Lung (tissue), 10 donors: ENCODE data around the gene SHLD2. TPM values are rescaled to one million over a fixed set of nuclear protein-coding genes. Genes with fewer than 3 reads are reported as not detected.
"Not testable (repeated sequence)": the region's sequence is repeated elsewhere in the genome, so short reads cannot be mapped to it uniquely, and the experiment has no call there.

ENCODE experiments used
- ATAC-seq: fragments of 200-7000 bp; cut with Tn5 transposase; one replicate; pipeline ENCODE4 v1.9.1; 2020; ENCODE audit warnings: moderate number of reproducible peaks; ENCODE audit not compliant: insufficient read depth, low FRiP score
- DNase-seq, 3 donors: peaks; one replicate each; pipeline ENCODE4 v3.0.0-alpha.2; 2013 to 2017
- H3K27ac ChIP-seq, 2 donors: one replicate each; pipeline ENCODE4 v1.5.1; 2013; ENCODE audit warnings: mild to moderate bottlenecking in 2 of 2, moderate library complexity in 2 of 2, control low read depth in 1 of 2, inconsistent platforms in 1 of 2, low read depth in 1 of 2, low read length in 1 of 2
- H3K27me3 ChIP-seq, 3 donors: one replicate each; pipeline ENCODE4 v1.5.1; 2013; ENCODE audit warnings: low read length in 2 of 3; ENCODE audit not compliant: control insufficient read depth in 3 of 3, insufficient read depth in 3 of 3
- H3K36me3 ChIP-seq, 4 donors: one replicate each; pipeline ENCODE4 v1.5.1; 2013; ENCODE audit warnings: low read length in 4 of 4, mild to moderate bottlenecking in 1 of 4, moderate library complexity in 1 of 4; ENCODE audit not compliant: control insufficient read depth in 4 of 4, insufficient read depth in 4 of 4
- H3K4me1 ChIP-seq, 5 donors: one replicate each; pipeline ENCODE4 v1.5.1; 2013; ENCODE audit warnings: low read length in 5 of 5, mild to moderate bottlenecking in 2 of 5, moderate library complexity in 1 of 5; ENCODE audit not compliant: control insufficient read depth in 5 of 5, insufficient read depth in 5 of 5
- H3K4me3 ChIP-seq: one replicate; pipeline ENCODE4 v1.5.1; 2013; ENCODE audit warnings: mild to moderate bottlenecking, control low read depth, moderate library complexity
- H3K9ac ChIP-seq, 2 donors: one replicate each; pipeline ENCODE4 v1.5.1; 2013; ENCODE audit warnings: low read length in 2 of 2, control low read depth in 1 of 2; ENCODE audit not compliant: insufficient read depth in 1 of 2
- H3K9me3 ChIP-seq, 4 donors: one replicate each; pipeline ENCODE4 v1.5.1; 2013; ENCODE audit warnings: low read length in 3 of 4, mild to moderate bottlenecking in 1 of 4, moderate library complexity in 1 of 4; ENCODE audit not compliant: control insufficient read depth in 4 of 4, insufficient read depth in 3 of 4
- WGBS, 2 donors: extraction: QIAGEN DNeasy Blood & Tissue Kit; methylation state at CpG; one replicate each; pipeline ENCODE4 v1.1.7; 2013; 5-methylcytosine and 5-hydroxymethylcytosine counted together
- polyA plus RNA-seq, 2 donors: library from polyadenylated mRNA; stranded (reverse); fragments of 200-250 nt; gene quantifications; one replicate each; pipeline ENCODE4 v1.2.1, GENCODE V29; 2013
- total RNA-seq, 2 donors: library from RNA; depleted of rRNA in 1 of 2; stranded (reverse); fragments of >200 nt in 1 of 2; gene quantifications; one replicate each; pipeline ENCODE4 v1.2.1, GENCODE V29; 2014 to 2021
- donor health status: Bipolar disorder and iron deficiency.
- donor health status: healthy.
- donor health status: DM: yes; HTN: yes; CAD: no.

Gene SHLD2
- total and polyA plus RNA-seq, 4 donors = 12.8 to 34.5 (median 21.1) TPM

GRCh38 chr10:87127607-87128156, 32.7 kb downstream of the SHLD2 start:
- H3K36me3 ChIP-seq, H3K27ac ChIP-seq, H3K9me3 ChIP-seq, DNase-seq, H3K4me1 ChIP-seq, H3K9ac ChIP-seq, H3K4me3 ChIP-seq, ATAC-seq, H3K27me3 ChIP-seq: not testable (repeated sequence)
- WGBS, 2 donors = 89 to 90% methylated on average over 2 of the region's 3 CpGs

GRCh38 chr10:87132176-87132575, 37.2 kb downstream of the SHLD2 start:
- DNase-seq = peak in 2 of 3 donors; percentile 18 to 54
- H3K4me1 ChIP-seq, ATAC-seq, H3K27me3 ChIP-seq, H3K9ac ChIP-seq, H3K4me3 ChIP-seq, H3K36me3 ChIP-seq, H3K9me3 ChIP-seq, H3K27ac ChIP-seq: not testable (repeated sequence)

- ATAC-seq, H3K27ac ChIP-seq, H3K27me3 ChIP-seq, DNase-seq, H3K36me3 ChIP-seq, H3K9me3 ChIP-seq, H3K4me1 ChIP-seq, H3K4me3 ChIP-seq, H3K9ac ChIP-seq: not testable (repeated sequence)
- 73 to 81% methylated on average over 2 of the region's 2 CpGs for WGBS, 2 donors
These were observed 38.9 kb downstream of the SHLD2 start for GRCh38 chr10:87133936-87134335.

GRCh38 chr10:87134440-87134839, 39.4 kb downstream of the SHLD2 start:
- not testable (repeated sequence) for H3K4me1 ChIP-seq, H3K27ac ChIP-seq, H3K4me3 ChIP-seq, H3K27me3 ChIP-seq, H3K9ac ChIP-seq, H3K36me3 ChIP-seq, ATAC-seq, DNase-seq, H3K9me3 ChIP-seq
- 89 to 93% methylated on average over 2 of the region's 2 CpGs for WGBS, 2 donors

GRCh38 chr10:87137478-87137877, 42.5 kb downstream of the SHLD2 start:
- not testable (repeated sequence) for H3K4me1 ChIP-seq, H3K4me3 ChIP-seq, H3K27me3 ChIP-seq, H3K27ac ChIP-seq, DNase-seq, ATAC-seq, H3K36me3 ChIP-seq, H3K9ac ChIP-seq, H3K9me3 ChIP-seq

- not testable (repeated sequence) for H3K27me3 ChIP-seq, H3K4me1 ChIP-seq, H3K9me3 ChIP-seq, H3K4me3 ChIP-seq, H3K36me3 ChIP-seq, H3K27ac ChIP-seq, H3K9ac ChIP-seq
- peak; percentile 34 for ATAC-seq
- peak; percentile 12 to 62 (median 37) for DNase-seq
- WGBS, 2 donors = 70 to 84% methylated on average over 4 to 5 of the region's 5 CpGs
These were observed 47.5 kb downstream of the SHLD2 start for GRCh38 chr10:87142230-87143108.

GRCh38 chr10:87143109-87143418, 48.1 kb downstream of the SHLD2 start:
- DNase-seq = peak in 2 of 3 donors; percentile 8 to 22
- WGBS, 2 donors = 89 to 94% methylated on average over 6 of the region's 6 CpGs

GRCh38 chr10:87145598-87145997, 50.6 kb downstream of the SHLD2 start:
- H3K4me3 ChIP-seq, H3K27me3 ChIP-seq, ATAC-seq, H3K4me1 ChIP-seq, H3K9ac ChIP-seq, H3K27ac ChIP-seq, H3K9me3 ChIP-seq, DNase-seq, H3K36me3 ChIP-seq: not testable (repeated sequence)
- 85 to 87% methylated on average over 3 of the region's 3 CpGs for WGBS, 2 donors

More at GRCh38 chr10:87143109-87143418, 48.1 kb downstream of the SHLD2 start:
- not testable (repeated sequence) for H3K4me3 ChIP-seq, ATAC-seq, H3K36me3 ChIP-seq, H3K27ac ChIP-seq, H3K9ac ChIP-seq, H3K9me3 ChIP-seq, H3K4me1 ChIP-seq, H3K27me3 ChIP-seq
